ENCODE results near the gene PRPF6.

The PRPF6 gene

GRCh38 chr20:63980806-63981728 lies at the start of gene PRPF6:
Gene PRPF6, plus strand, starts transcription at chr20:63981132. Its CDS starts 114 bp downstream, at chr20:63981246.
- in situ Hi-C loops (cut with MboI; ENCODE audit: low sequenced_read_pairs) = no loop called here

- in situ Hi-C loops (cut with MboI; ENCODE audit: low sequenced_read_pairs) = no loop called here
Measured at GRCh38 chr20:63931735-63932134, 49.2 kb upstream of the PRPF6 start.

- in situ Hi-C loops (cut with MboI; ENCODE audit: low sequenced_read_pairs) = no loop called here
Measured at GRCh38 chr20:63932606-63933160, 48.2 kb upstream of the PRPF6 start.

GRCh38 chr20:63933646-63934045 lies 47.3 kb upstream of the PRPF6 start:
- in situ Hi-C loops (cut with MboI; ENCODE audit: low sequenced_read_pairs) = no loop called here

- in situ Hi-C loops (cut with MboI; ENCODE audit: low sequenced_read_pairs) = no loop called here
Measured at GRCh38 chr20:63934271-63935068, 46.5 kb upstream of the PRPF6 start.

GRCh38 chr20:63935447-63935846 lies 45.5 kb upstream of the PRPF6 start:
- in situ Hi-C loops (cut with MboI; ENCODE audit: low sequenced_read_pairs) = no loop called here

GRCh38 chr20:63937596-63937995 lies 43.3 kb upstream of the PRPF6 start:
- in situ Hi-C loops (cut with MboI; ENCODE audit: low sequenced_read_pairs) = no loop called here

- in situ Hi-C loops (cut with MboI; ENCODE audit: low sequenced_read_pairs) = no loop called here
Measured at GRCh38 chr20:63939061-63939935, 41.6 kb upstream of the PRPF6 start.

- in situ Hi-C loops (cut with MboI; ENCODE audit: low sequenced_read_pairs) = no loop called here
Measured at GRCh38 chr20:63940071-63940471, 40.9 kb upstream of the PRPF6 start.

- in situ Hi-C loops (cut with MboI; ENCODE audit: low sequenced_read_pairs) = no loop called here
Measured at GRCh38 chr20:63940472-63941266, 40.3 kb upstream of the PRPF6 start.

GRCh38 chr20:63941282-63942081 lies 39.5 kb upstream of the PRPF6 start:
- in situ Hi-C loops (cut with MboI; ENCODE audit: low sequenced_read_pairs) = no loop called here

GRCh38 chr20:63942250-63942951 lies 38.5 kb upstream of the PRPF6 start:
- in situ Hi-C loops (cut with MboI; ENCODE audit: low sequenced_read_pairs) = no loop called here

GRCh38 chr20:63942969-63943807 lies 37.7 kb upstream of the PRPF6 start:
- in situ Hi-C loops (cut with MboI; ENCODE audit: low sequenced_read_pairs) = no loop called here

- in situ Hi-C loops (cut with MboI; ENCODE audit: low sequenced_read_pairs) = no loop called here
Measured at GRCh38 chr20:63943808-63944077, 37.2 kb upstream of the PRPF6 start.

- in situ Hi-C loops (cut with MboI; ENCODE audit: low sequenced_read_pairs) = no loop called here
Measured at GRCh38 chr20:63944078-63944941, 36.6 kb upstream of the PRPF6 start.

- in situ Hi-C loops (cut with MboI; ENCODE audit: low sequenced_read_pairs) = no loop called here
Measured at GRCh38 chr20:63945031-63945658, 35.8 kb upstream of the PRPF6 start.
